Common myeloid progenitor, CD34-positive (primary cell): ENCODE measurements around the gene FKBP15.

Experiments used
- CTCF ChIA-PET: fragments of 350-600 bp; sonication (Branson Sonifier 250); formaldehyde crosslinking; loops from one replicate; lab custom pipeline; 2021; ENCODE audit warnings: antibody characterized with exemption; lab: Charles Lee
- POLR2A ChIA-PET: fragments of 350-600 bp; sonication (Branson Sonifier 250); formaldehyde crosslinking; loops from one replicate; lab custom pipeline; 2021; ENCODE audit warnings: antibody characterized with exemption; lab: Charles Lee
- DNase-seq, 3 donors: peaks; one replicate each; pipeline versions ENCODE4 v3.0.0 to v3.0.0-alpha.2; 2013
- H3K27ac ChIP-seq, 2 experiments: 1 replicate in 1 of 2; 2 replicates in 1 of 2; pipeline ENCODE4 v1.7.0; 2013; ENCODE audit warnings: inconsistent platforms in 2 of 2, low read length in 2 of 2, mild to moderate bottlenecking in 2 of 2, low read depth in 1 of 2, moderate library complexity in 1 of 2; ENCODE audit not compliant: severe bottlenecking in 2 of 2, insufficient read depth in 1 of 2, poor library complexity in 1 of 2
- H3K27me3 ChIP-seq, 5 experiments: replicated peaks in 2 of 5; 1 replicate in 3 of 5; 2 replicates in 2 of 5; pipeline versions ENCODE4 v1.6.1 to v1.7.0; 2013; ENCODE audit warnings: low read length in 4 of 5, mild to moderate bottlenecking in 2 of 5, moderate library complexity in 2 of 5, inconsistent platforms in 1 of 5; ENCODE audit not compliant: insufficient read depth in 5 of 5, control insufficient read depth in 4 of 5
- H3K36me3 ChIP-seq, 4 experiments: 1 replicate in 2 of 4; 2 replicates in 2 of 4; pipeline versions ENCODE4 v1.6.1 to v1.7.0; 2013; ENCODE audit warnings: low read length in 3 of 4, control low read depth in 1 of 4, mild to moderate bottlenecking in 1 of 4; ENCODE audit not compliant: control insufficient read depth in 4 of 4, insufficient read depth in 4 of 4
- H3K4me1 ChIP-seq, 4 experiments: 1 replicate in 3 of 4; 2 replicates in 1 of 4; pipeline versions ENCODE4 v1.6.1 to v1.7.1; 2013; ENCODE audit warnings: low read length in 3 of 4, mild to moderate bottlenecking in 3 of 4, control low read depth in 1 of 4, inconsistent platforms in 1 of 4, moderate library complexity in 1 of 4; ENCODE audit not compliant: control insufficient read depth in 4 of 4, insufficient read depth in 4 of 4; ENCODE audit errors: control extremely low read depth in 1 of 4
- H3K4me3 ChIP-seq, 7 experiments: 1 replicate in 4 of 7; 2 replicates in 3 of 7; pipeline versions ENCODE4 v1.5.1 to v1.7.0; 2013; ENCODE audit warnings: mild to moderate bottlenecking in 7 of 7, low read length in 6 of 7, moderate library complexity in 6 of 7, inconsistent platforms in 2 of 7, low read depth in 2 of 7, control low read depth in 1 of 7; ENCODE audit not compliant: insufficient read depth in 4 of 7, control insufficient read depth in 1 of 7; ENCODE audit errors: extremely low read depth in 1 of 7
- H3K9me3 ChIP-seq, 5 experiments: 1 replicate in 4 of 5; 2 replicates in 1 of 5; pipeline versions ENCODE4 v1.6.1 to v1.7.1; 2013; ENCODE audit warnings: low read length in 4 of 5, mild to moderate bottlenecking in 2 of 5, inconsistent platforms in 1 of 5, low read depth in 1 of 5, moderate library complexity in 1 of 5; ENCODE audit not compliant: control insufficient read depth in 4 of 5, insufficient read depth in 2 of 5; ENCODE audit errors: control extremely low read depth in 1 of 5
- WGBS: methylation state at CpG from one replicate; pipeline ENCODE4 v1.1.5; 2013; ENCODE audit not compliant: insufficient coverage; 5-methylcytosine and 5-hydroxymethylcytosine counted together

Gene FKBP15

DNA sequence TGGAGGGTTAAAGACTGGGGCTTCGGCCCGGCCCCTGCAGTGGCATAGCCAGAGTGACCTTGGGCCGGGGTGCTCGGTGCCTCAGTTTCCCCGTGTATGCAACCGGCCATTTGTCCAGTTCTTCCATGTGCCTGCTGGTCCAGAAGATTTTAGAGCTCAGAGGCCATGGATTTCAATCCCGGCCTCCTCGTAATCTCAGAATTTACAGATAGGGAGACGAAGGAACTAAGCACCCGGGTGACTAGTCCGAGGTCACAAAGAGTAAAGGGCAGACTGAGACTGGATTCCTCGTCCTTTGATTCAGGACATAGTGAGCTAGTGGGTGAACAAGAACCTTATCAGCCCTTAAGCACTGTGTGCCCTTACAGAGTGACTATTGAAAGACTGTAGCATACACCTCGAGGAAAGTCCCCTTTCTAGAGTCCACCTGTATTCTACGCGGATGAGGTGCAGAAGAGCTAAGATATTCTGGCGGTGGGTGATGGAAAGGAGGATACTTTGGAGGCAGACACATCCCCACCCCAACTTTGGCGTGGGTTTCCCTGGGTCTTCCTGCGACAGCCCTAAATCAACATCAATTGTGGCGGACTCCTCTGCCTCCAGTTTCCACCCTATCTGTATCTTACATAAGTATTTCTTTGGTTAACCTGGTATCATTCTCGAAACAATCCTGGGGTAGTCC, 864 bp upstream of the FKBP15 start:
- ChIA-PET CTCF (interaction anchor here (0.6 to 3.2 kb wide), 6 partner anchors 10 to 71 kb away, joined by 3 to 9 read pairs (median 5); partner anchors contain the start of gene SLC31A2), POLR2A (no interaction called here)
- no peaks in the 10 kb centered on the region for H3K36me3 ChIP-seq
- DNase-seq = peak in 1 of 3 donors; percentile 49
- H3K4me3 ChIP-seq = peak overlapping the region; percentile 90 to 99 (median 98)
- no peaks in the 10 kb centered on the region for H3K9me3 ChIP-seq
- peaks cover 30 to 40% (median 35%) of the 10 kb centered on the region in 4 experiments for H3K4me1 ChIP-seq
- H3K27ac ChIP-seq = peak overlapping the region; percentile 50 to 86
- WGBS = 22% methylated on average over 20 of the region's 20 CpGs
- H3K27me3 ChIP-seq = no peaks in the 10 kb centered on the region

DNA sequence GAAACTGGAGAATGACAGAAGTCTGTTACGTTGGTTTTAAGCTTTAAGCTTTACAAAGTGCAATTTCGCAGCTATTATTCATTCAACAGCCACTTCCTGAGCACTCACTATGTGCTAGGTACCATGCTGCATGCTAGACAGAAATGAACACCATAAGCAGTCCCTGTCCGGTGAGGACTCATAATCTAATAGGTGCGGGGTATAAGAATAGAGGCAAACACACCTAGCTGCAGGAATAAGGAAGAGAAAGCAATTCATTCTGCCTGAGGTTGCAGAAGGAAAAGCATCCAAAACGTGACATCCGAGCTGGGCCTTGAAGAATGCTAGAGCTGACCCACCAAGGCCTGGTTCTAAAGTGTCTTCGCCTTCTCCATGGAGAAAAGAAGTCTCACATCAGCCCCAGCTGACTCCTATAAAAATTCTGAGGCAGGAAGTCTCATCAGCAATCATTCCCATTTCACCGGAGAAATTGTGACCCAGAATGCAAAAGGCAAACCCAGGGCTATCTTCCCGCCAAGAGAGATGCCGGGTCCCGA, 542 bp downstream of the FKBP15 start:
- Histone ChIP-seq H3K27me3 (no peaks in the 10 kb centered on the region), H3K27ac (peak overlapping the region; percentile 78 to 86), H3K4me1 (peaks cover 30 to 44% (median 35%) of the 10 kb centered on the region in 4 experiments), H3K36me3 (no peaks in the 10 kb centered on the region), H3K9me3 (no peaks in the 10 kb centered on the region), H3K4me3 (peak overlapping the region; percentile 90 to 99 (median 98))
- CTCF ChIA-PET = interaction anchor here (0.9 to 3.2 kb wide), 9 partner anchors 11 to 70 kb away, joined by 3 to 9 read pairs (median 4); partner anchors contain the start of gene SLC31A2
- POLR2A ChIA-PET = interaction anchor here (0.6 kb wide), 1 partner anchor 42 kb away, joined by 3 read pairs; no protein-coding TSS in a partner anchor
- DNase-seq = peak in 1 of 3 donors; percentile 24
- WGBS = 13% methylated on average over 10 of the region's 11 CpGs

DNA sequence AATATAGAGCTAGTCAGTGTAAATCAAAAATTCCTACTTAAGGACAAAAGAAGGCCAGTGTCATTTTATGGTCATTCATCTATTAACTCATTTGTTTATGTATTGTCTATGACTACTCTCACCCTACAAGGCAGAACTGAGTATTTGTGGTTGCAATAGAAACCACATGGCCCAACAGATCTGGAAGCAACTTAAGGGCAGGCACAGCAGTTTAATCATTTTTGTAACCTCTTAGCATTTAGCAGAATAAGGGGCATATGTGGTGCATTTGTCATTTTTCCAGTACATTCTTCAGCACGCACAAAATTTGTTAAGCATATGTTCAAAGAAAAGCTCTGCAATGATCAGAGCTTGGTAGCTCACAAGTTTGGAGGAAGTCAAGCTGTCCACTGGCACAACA, 1.1 kb downstream of the FKBP15 start:
- DNase-seq = peak in 2 of 3 donors; percentile 52 to 72
- ChIA-PET CTCF (interaction anchor here (0.9 to 3.2 kb wide), 8 partner anchors 12 to 69 kb away, joined by 3 to 9 read pairs (median 4); partner anchors contain the start of gene SLC31A2), POLR2A (interaction anchor here (0.6 kb wide), 1 partner anchor 42 kb away, joined by 3 read pairs; no protein-coding TSS in a partner anchor)
- Histone ChIP-seq H3K9me3 (no peaks in the 10 kb centered on the region), H3K27ac (peak overlapping the region in 1 of 2 experiments; percentile 86), H3K27me3 (no peaks in the 10 kb centered on the region), H3K4me1 (peaks cover 30 to 45% (median 39%) of the 10 kb centered on the region in 4 experiments), H3K36me3 (no peaks in the 10 kb centered on the region), H3K4me3 (peak overlapping the region in 6 of 7 experiments; percentile 90 to 99 (median 96))
- no CpG with 5 or more reads among the region's 1 CpG for WGBS

DNA sequence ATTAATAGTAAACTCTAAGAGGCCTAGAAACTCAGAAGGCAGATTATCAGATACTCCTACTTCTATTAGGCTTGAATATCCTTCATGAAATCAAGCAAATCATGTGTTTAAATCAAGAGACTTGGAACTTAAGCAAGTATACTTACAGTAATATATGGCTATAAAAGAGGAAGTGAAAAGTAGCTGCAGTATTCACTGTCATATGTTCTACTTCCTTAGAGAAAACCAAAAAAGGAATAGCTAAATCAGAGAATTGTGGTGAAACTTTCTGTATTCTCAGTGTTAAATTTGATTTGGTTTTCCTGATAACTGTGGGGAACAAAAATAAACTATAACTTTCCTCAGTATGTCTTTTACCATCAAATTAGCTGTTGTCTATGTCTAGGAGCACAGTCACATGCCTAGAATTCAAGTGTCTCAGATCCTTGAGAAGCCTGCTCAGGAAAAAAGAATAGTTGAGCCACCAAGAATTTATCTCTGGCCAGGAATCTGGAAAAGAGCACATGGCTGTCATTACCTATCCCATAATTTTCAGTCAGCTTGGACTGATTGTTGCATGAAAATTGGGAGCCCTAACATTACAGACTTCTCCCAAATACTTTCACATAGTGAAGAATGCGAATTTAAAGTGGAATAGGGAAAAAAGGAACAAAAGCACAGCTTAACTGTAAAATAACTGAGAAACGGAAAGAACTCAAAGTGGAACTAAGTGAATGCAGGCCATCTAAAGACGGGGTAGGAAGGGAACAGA, 1.7 kb downstream of the FKBP15 start:
- no peaks in the 10 kb centered on the region for H3K9me3 ChIP-seq
- H3K27ac ChIP-seq = peak overlapping the region in 1 of 2 experiments; percentile 65
- no peaks in the 10 kb centered on the region for H3K27me3 ChIP-seq
- WGBS = 18% methylated on average over 2 of the region's 3 CpGs
- peak in 2 of 3 donors; percentile 67 to 69 for DNase-seq
- H3K4me3 ChIP-seq = peak overlapping the region in 5 of 7 experiments; percentile 90 to 98 (median 95)
- peaks cover 30 to 47% (median 42%) of the 10 kb centered on the region in 4 experiments for H3K4me1 ChIP-seq
- H3K36me3 ChIP-seq = peaks cover 0 to 2% (median 0%) of the 10 kb centered on the region in 4 experiments
- CTCF ChIA-PET = interaction anchor here (1.4 to 3.2 kb wide), 5 partner anchors 13 to 69 kb away, joined by 3 to 9 read pairs (median 6); partner anchors contain the start of gene SLC31A2
- POLR2A ChIA-PET = no interaction called here

DNA sequence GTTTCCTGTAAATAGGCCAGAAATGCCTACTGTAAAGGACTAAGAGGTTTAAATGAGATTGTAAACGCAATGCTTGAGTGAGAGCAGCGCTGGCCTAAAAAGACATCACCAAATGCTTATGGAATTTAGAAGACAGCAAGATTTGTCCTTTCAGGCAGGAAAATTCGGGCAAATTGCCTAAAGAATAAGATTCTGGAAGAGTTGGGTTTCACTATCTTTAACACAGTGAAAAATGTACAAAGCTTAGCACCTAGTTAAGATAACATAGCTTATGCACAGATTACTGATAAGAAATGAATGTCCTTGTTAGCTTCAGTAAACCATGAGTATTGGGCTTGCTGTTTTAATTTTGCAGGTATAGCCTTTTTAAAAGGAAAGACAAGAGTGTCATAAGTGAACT, 4.7 kb downstream of the FKBP15 start:
- H3K36me3 ChIP-seq = peaks cover 0 to 3% (median under 1%) of the 10 kb centered on the region in 4 experiments
- H3K27ac ChIP-seq = no peak overlapping the region
- no peak overlapping the region for H3K4me3 ChIP-seq
- H3K27me3 ChIP-seq = no peaks in the 10 kb centered on the region
- DNase-seq = no peak
- 100% methylated on average over 2 of the region's 3 CpGs for WGBS
- ChIA-PET CTCF (no interaction called here), POLR2A (no interaction called here)
- peaks cover 24 to 36% (median 30%) of the 10 kb centered on the region in 4 experiments for H3K4me1 ChIP-seq
- no peaks in the 10 kb centered on the region for H3K9me3 ChIP-seq

DNA sequence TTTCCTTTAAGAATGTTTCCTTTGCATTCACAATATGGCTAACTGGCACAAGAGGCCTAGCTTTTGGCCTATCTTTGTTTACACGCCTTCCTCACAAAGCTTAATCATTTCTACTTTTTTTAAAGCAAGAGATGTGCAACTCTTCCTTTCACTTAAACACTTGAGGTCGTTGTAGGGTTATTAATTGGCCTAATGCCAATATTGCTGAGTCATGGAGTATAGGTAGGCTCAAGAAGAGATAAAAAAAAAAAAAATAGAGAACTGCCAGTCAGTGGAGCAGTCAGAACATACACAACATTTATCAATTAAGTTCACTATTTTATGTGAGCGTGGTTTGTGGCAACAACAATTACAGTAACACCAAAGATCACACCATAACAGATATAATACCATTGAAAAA, 5.9 kb downstream of the FKBP15 start:
- no peak overlapping the region for H3K4me3 ChIP-seq
- peaks cover 19 to 28% (median 23%) of the 10 kb centered on the region in 4 experiments for H3K4me1 ChIP-seq
- H3K36me3 ChIP-seq = peaks cover 0 to 8% (median 6%) of the 10 kb centered on the region in 4 experiments
- H3K27ac ChIP-seq = peak overlapping the region in 1 of 2 experiments; percentile 2
- ChIA-PET CTCF (interaction anchor here (1.0 kb wide), 1 partner anchor 131 kb away, joined by 3 read pairs; no protein-coding TSS in a partner anchor), POLR2A (interaction anchor here (0.6 kb wide), 1 partner anchor 66 kb away, joined by 3 read pairs; no protein-coding TSS in a partner anchor)
- no peaks in the 10 kb centered on the region for H3K27me3 ChIP-seq
- peak; percentile 78 to 92 (median 87) for DNase-seq
- H3K9me3 ChIP-seq = no peaks in the 10 kb centered on the region
- WGBS = 40% methylated on average over 1 of the region's 3 CpGs
